Hematopoietic multipotent progenitor cell treated with erythropoietin and hydrocortisone succinate and interleukin-3 and kit ligand, for 17 days (in vitro differentiated cells): ENCODE results near the gene NALCN.
"Not testable (repeated sequence)": the region's sequence is repeated elsewhere in the genome, so short reads cannot be mapped to it uniquely, and the experiment has no call there.

ENCODE experiments used
- DNase-seq: peaks from one replicate; pipeline ENCODE4 v3.0.0-alpha.2; 2015; ENCODE audit warnings: low spot score

NALCN gene

GRCh38 chr13:101341464-101341863, 74.8 kb downstream of the NALCN start:
- no peak for DNase-seq

DNA sequence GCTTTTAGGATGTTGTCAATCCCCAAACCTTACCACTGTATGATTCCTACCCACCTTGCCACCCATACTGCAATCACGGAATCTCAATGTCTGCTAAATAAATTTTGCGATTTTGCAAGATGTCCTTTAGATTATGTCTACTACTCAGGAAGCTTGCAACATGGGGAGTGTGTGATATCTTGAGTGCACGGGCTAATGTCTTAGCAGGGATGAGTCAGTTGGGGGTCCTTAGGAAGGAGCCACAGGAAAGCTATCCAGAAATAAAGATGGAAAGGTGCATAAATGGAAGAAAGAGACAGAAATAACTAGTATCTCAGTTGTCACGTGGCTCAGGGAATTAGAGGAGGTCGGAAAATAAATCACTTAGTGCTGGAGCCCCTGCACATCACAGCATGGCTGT, 77.1 kb downstream of the NALCN start:
- DNase-seq: no peak

DNA sequence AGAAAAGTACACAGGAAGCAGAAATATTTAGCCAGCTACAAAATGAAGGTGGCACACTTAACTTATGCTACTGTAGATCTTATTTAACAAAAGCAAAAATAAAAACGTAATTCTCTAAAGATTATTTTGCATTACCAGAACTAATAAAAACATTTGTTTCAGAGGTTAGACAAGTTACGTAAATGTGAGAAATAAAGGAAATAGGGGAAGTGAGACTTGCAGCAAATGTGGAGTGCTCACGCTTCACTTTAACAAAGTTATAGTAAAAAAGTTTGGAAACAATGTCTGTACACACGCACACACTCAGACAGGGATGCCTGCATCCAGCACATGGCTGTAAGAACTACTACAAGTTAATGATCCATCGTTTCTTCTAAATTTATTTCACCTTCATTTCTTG, 83.7 kb downstream of the NALCN start:
- no peak for DNase-seq

GRCh38 chr13:101331731-101332130, 84.6 kb downstream of the NALCN start:
- DNase-seq: no peak

GRCh38 chr13:101327871-101328270, 88.4 kb downstream of the NALCN start:
- no peak for DNase-seq

GRCh38 chr13:101326710-101327109, 89.6 kb downstream of the NALCN start:
- DNase-seq: no peak

- DNase-seq: no peak
Measured at GRCh38 chr13:101325423-101325822, 90.9 kb downstream of the NALCN start.

- DNase-seq: no peak
Measured at GRCh38 chr13:101323601-101324000, 92.7 kb downstream of the NALCN start.

DNA sequence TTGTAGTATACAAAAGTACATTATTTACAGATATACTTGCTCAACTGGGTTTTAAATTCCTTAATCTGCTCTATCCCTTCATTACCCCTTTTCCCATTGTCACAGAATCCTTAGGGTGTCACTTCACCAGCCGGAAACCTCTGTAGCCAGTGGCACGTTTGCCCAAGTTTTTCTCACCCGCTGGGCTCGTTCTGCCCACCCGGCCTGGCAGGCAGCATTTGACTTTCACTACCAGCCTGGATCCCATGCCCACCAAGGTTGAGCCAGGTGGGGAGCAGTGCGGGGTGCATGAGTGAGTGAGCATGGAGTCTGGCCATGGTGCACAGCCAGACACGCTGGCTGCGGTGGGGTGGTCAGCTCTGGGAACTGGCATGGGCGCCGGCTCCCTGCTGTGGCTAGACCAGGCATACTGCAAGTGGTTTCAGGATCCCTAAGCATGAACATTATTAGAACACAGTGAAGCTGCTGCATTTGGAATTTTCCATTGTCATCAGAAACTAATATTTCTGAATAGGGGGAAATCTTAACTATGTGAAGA, 98.3 kb downstream of the NALCN start:
- no peak for DNase-seq

- not testable (repeated sequence) for DNase-seq
Measured at GRCh38 chr13:101313479-101313878, 102.8 kb downstream of the NALCN start.

DNA sequence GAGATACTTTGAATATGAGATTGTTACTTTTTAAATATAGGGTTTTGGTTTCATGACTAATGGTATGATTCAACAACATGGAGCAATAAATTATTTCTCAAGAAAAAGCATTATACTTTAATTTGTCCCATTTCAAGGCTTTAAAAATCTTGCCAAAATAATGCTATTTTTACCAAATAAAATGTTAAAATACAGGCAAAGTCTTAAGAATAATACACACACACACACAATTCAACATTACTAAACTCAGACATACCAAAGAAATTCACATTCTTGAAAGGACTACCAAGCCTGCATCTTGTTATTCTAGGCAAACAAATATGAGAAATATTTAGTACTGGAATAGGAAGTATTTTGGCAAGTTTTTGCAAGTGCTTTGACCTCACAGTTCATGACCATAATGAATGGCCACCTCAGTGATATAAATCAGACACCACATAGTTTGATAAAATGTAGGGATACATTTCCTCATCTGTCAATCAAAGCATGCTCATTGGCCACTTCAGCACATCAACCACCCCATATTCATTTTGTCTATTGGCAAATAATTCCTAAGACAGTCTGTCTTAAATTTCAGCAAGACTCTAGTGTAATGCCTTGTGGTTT, 107.2 kb downstream of the NALCN start:
- no peak for DNase-seq

GRCh38 chr13:101308247-101309013, 107.9 kb downstream of the NALCN start:
- no peak for DNase-seq

- DNase-seq: no peak
Measured at GRCh38 chr13:101307181-101307701, 109.1 kb downstream of the NALCN start.

DNA sequence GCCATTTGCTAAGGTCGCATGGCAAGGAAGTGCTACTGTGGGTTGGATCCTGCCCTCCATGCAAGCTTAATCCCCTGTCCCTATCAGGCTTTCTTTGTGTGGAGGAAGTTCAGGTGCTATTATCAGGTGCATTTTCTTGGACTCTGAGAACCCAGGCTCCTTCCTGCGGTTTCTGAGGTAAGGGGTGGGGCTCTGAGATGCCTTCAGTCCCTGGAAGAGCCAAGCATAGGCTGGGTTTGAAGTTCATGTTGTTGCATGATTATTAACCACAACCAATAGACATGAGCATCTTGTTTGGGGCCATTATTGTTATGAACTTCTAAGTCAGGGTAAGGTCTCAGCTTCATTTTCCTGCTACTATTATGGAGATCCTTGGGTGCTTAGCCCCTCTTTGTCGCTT, 109.5 kb downstream of the NALCN start:
- no peak for DNase-seq

DNA sequence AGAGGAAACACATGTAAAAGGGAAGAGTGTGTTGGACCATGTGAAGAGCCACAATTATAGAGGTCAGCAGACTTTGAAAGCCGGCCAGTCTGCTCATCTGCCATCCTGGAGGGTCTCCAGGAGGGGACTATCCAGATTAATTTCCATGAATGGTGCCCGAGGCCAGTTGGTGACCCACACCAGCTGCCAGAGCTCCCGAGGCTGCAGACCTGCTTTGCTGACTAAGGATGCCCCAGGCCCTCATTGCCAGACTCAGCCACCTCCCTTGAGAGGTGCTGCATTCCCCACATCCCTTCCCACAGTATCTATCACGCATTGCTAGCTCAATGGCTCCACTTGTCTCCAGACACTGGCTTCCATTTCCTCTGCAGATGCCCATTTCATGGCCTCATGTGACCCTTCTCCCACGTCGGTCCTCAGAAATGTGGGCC, 110.3 kb downstream of the NALCN start:
- no peak for DNase-seq

GRCh38 chr13:101303521-101303920, 112.8 kb downstream of the NALCN start:
- no peak for DNase-seq

- no peak for DNase-seq
Measured at GRCh38 chr13:101301053-101301452, 115.3 kb downstream of the NALCN start.

- no peak for DNase-seq
Measured at GRCh38 chr13:101300531-101300930, 115.8 kb downstream of the NALCN start.

DNA sequence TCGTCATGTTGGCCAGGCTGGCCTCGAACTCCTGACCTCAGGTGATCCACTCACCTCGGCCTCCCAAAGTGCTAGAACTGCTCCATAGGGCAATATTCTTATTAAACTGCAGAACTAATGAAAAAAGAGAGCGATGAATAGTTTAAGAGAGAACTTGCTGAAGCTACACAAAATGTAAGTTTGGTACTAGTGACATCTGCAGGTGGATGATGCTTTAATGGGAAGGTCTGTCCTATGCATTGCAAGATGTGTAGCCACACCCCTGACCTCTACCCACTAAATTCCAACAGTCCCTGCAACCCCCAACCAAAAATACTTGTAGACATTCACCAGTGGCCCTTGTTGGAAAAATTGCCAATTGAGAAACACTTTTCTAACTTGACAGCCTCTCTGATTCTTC, 117.8 kb downstream of the NALCN start:
- DNase-seq: no peak

GRCh38 chr13:101297794-101298193, 118.5 kb downstream of the NALCN start:
- DNase-seq: no peak

DNA sequence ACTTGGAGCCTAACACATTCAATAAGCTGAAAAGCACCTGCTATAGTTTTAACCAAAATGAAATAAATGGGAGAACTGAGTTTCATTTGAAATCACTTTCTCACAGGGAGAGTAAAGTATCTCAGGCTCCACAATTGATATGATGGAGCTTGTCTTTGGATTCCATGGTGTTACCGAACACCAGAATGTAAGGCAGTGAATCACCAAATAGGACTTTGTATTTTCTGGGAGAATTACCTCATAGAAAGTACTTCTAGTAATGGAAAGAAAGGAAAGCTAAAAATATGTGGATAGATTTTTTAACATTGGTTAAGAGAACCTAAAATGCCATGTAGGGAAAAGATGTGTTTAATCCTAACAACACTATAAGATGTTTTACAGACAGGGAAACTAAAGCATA, 123.6 kb downstream of the NALCN start:
- DNase-seq: no peak

GRCh38 chr13:101291646-101292515, 124.4 kb downstream of the NALCN start:
- no peak for DNase-seq
